GM06990 (cell line): ENCODE results near the gene JPH2.

ENCODE experiments used
- DNase-seq: peaks from one replicate; pipeline ENCODE4 v3.0.0-alpha.2; 2011; ENCODE audit not compliant: insufficient read length; ENCODE audit errors: extremely low read depth
- H3K27me3 ChIP-seq: replicated peaks from 2 replicates; pipeline ENCODE4 v1.6.0; 2011; ENCODE audit warnings: low read length; ENCODE audit not compliant: control insufficient read depth, insufficient read depth
- H3K36me3 ChIP-seq: 2 replicates; pipeline ENCODE4 v1.5.1; 2011; ENCODE audit warnings: low read length; ENCODE audit not compliant: control insufficient read depth, insufficient read depth
- H3K4me3 ChIP-seq: replicated peaks from 2 replicates; pipeline ENCODE4 v1.5.1; 2011; ENCODE audit warnings: low read depth, mild to moderate bottlenecking, control low read depth, low read length
- CTCF ChIP-seq: IDR thresholded peaks from 2 replicates; pipeline ENCODE4 v1.5.1; 2011; ENCODE audit warnings: low read length, control low read depth, mild to moderate bottlenecking, inconsistent platforms; ENCODE audit not compliant: insufficient read depth, poor library complexity, severe bottlenecking

The JPH2 gene

GRCh38 chr20:44097521-44098255, 89.3 kb downstream of the JPH2 start:
- Histone ChIP-seq H3K36me3 (no peaks in the 10 kb centered on the region), H3K27me3 (no peaks in the 10 kb centered on the region), H3K4me3 (no peak overlapping the region)
- TF ChIP-seq CTCF = no peak
- DNase-seq = no peak

- Histone ChIP-seq H3K4me3 (no peak overlapping the region), H3K36me3 (no peaks in the 10 kb centered on the region), H3K27me3 (no peaks in the 10 kb centered on the region)
- DNase-seq = no peak
- no peak for TF ChIP-seq CTCF
Measured at GRCh38 chr20:44095831-44096230, 91.2 kb downstream of the JPH2 start.

- no peak for TF ChIP-seq CTCF
- H3K27me3 ChIP-seq = no peaks in the 10 kb centered on the region
- DNase-seq = no peak
- no peak overlapping the region for H3K4me3 ChIP-seq
- H3K36me3 ChIP-seq = no peaks in the 10 kb centered on the region
Measured at GRCh38 chr20:44093249-44093582, 93.8 kb downstream of the JPH2 start.

- DNase-seq = no peak
- H3K4me3 ChIP-seq = no peak overlapping the region
- H3K27me3 ChIP-seq = no peaks in the 10 kb centered on the region
- peak; percentile 60 for TF ChIP-seq CTCF
- no peaks in the 10 kb centered on the region for H3K36me3 ChIP-seq
Measured at GRCh38 chr20:44092551-44093248, 94.3 kb downstream of the JPH2 start.

- no peak overlapping the region for H3K4me3 ChIP-seq
- no peaks in the 10 kb centered on the region for H3K27me3 ChIP-seq
- DNase-seq = no peak
- no peak for TF ChIP-seq CTCF
- H3K36me3 ChIP-seq = no peaks in the 10 kb centered on the region
Measured at GRCh38 chr20:44091026-44091425, 96.0 kb downstream of the JPH2 start.
